Choroid plexus epithelial cell (primary cell): ENCODE results near the gene CRLF1.

Source experiments
- DNase-seq: peaks from one replicate; pipeline ENCODE4 v3.0.0-alpha.2; 2010; ENCODE audit warnings: low read depth
- H3K4me3 ChIP-seq: 2 replicates; pipeline ENCODE4 v1.5.1; 2011; ENCODE audit warnings: low read depth, mild to moderate bottlenecking, control low read depth, low read length, moderate library complexity
- TF ChIP-seq, protein P1 (sequence below): conservative IDR thresholded peaks from 2 replicates; pipeline ENCODE4 v1.5.1; 2011; ENCODE audit warnings: low read depth, mild to moderate bottlenecking, control low read depth, inconsistent platforms, low read length, moderate library complexity

The CRLF1 gene

GRCh38 chr19:18566953-18567352 is 39.6 kb downstream of the CRLF1 start:
- TF ChIP-seq, protein P1, sequence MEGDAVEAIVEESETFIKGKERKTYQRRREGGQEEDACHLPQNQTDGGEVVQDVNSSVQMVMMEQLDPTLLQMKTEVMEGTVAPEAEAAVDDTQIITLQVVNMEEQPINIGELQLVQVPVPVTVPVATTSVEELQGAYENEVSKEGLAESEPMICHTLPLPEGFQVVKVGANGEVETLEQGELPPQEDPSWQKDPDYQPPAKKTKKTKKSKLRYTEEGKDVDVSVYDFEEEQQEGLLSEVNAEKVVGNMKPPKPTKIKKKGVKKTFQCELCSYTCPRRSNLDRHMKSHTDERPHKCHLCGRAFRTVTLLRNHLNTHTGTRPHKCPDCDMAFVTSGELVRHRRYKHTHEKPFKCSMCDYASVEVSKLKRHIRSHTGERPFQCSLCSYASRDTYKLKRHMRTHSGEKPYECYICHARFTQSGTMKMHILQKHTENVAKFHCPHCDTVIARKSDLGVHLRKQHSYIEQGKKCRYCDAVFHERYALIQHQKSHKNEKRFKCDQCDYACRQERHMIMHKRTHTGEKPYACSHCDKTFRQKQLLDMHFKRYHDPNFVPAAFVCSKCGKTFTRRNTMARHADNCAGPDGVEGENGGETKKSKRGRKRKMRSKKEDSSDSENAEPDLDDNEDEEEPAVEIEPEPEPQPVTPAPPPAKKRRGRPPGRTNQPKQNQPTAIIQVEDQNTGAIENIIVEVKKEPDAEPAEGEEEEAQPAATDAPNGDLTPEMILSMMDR = no peak

GRCh38 chr19:18562086-18562485 is 44.5 kb downstream of the CRLF1 start:
- no peak for DNase-seq
- TF ChIP-seq, protein P1 = no peak
- no peak overlapping the region for H3K4me3 ChIP-seq

More at GRCh38 chr19:18566953-18567352, 39.6 kb downstream of the CRLF1 start:
- DNase-seq = no peak
- no peak overlapping the region for H3K4me3 ChIP-seq

- no peak overlapping the region for H3K4me3 ChIP-seq
- no peak for DNase-seq
- TF ChIP-seq, protein P1 = no peak
Measured at GRCh38 chr19:18559685-18560084, 46.9 kb downstream of the CRLF1 start.

GRCh38 chr19:18558604-18559003 is 48.0 kb downstream of the CRLF1 start:
- peak overlapping the region; percentile 99 for H3K4me3 ChIP-seq
- no peak for DNase-seq
- TF ChIP-seq, protein P1 = no peak

GRCh38 chr19:18558202-18558555 is 48.4 kb downstream of the CRLF1 start:
- H3K4me3 ChIP-seq = peak overlapping the region; percentile 99
- TF ChIP-seq, protein P1 = no peak
- peak; percentile 19 for DNase-seq

GRCh38 chr19:18557411-18558201 is 49.0 kb downstream of the CRLF1 start, which contains the start of gene KXD1:
Gene KXD1 (plus strand): TSS chr19:18557870. CDS start chr19:18562057, 4,187 bp downstream.
- H3K4me3 ChIP-seq = peak within 1 kb of the TSS; percentile 99
- DNase-seq = peak; percentile 100
- TF ChIP-seq, protein P1 = no peak

DNA sequence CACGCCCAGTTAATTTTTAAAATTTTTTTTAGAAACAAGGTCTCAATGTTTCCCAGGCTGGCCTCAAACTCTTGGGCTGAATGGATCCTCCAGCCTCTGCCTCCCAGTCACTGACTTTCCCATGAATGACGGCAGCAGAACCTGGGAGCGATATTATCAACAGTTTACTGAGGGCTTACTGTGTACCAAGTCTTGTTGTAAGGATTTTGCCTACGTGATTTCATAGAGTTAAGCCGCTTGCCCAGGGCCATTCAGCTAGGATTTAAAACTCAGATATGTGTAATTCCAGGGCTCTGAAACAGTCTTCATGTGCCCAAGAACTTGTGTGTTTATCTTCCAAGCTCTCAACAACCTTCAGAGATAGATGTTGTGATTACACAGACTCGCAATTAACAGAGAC is 55.0 kb downstream of the CRLF1 start:
- DNase-seq = no peak
- no peak overlapping the region for H3K4me3 ChIP-seq
- TF ChIP-seq, protein P1 = no peak
